HG02852 (cell line): ENCODE results near the gene TH.

Experiments used
- ATAC-seq: cut with Tn5 transposase; IDR thresholded peaks from one replicate; pipeline ENCODE4 v1.9.1; 2021; ENCODE audit warnings: mild to moderate bottlenecking, moderate library complexity; ENCODE audit not compliant: unreplicated experiment

The TH gene

GRCh38 chr11:2143799-2144543 is 27.6 kb downstream of the TH start:
- no peak for ATAC-seq

GRCh38 chr11:2143477-2143798 is 28.2 kb downstream of the TH start:
- no peak for ATAC-seq

- ATAC-seq = no peak
These were observed 28.8 kb downstream of the TH start for GRCh38 chr11:2142762-2143202.

GRCh38 chr11:2142300-2142759 is 29.3 kb downstream of the TH start:
- no peak for ATAC-seq

- no peak for ATAC-seq
These were observed 30.9 kb downstream of the TH start for GRCh38 chr11:2140411-2141400.

GRCh38 chr11:2139621-2140337 is 31.8 kb downstream of the TH start:
- ATAC-seq = no peak

GRCh38 chr11:2139123-2139521 is 32.5 kb downstream of the TH start, which contains the start of gene IGF2:
TSS of gene IGF2 (minus strand) at chr11:2139389. CDS start at chr11:2135523, 3,866 bp downstream.
- ATAC-seq = no peak

GRCh38 chr11:2138431-2139122 is 33.0 kb downstream of the TH start:
- no peak for ATAC-seq

GRCh38 chr11:2138068-2138430 is 33.6 kb downstream of the TH start:
- no peak for ATAC-seq

GRCh38 chr11:2137202-2138067 is 34.2 kb downstream of the TH start:
- ATAC-seq = no peak

- ATAC-seq = no peak
These were observed 34.7 kb downstream of the TH start for GRCh38 chr11:2136952-2137201.

- ATAC-seq = no peak
These were observed 35.2 kb downstream of the TH start for GRCh38 chr11:2136209-2136951.

GRCh38 chr11:2135648-2136201 is 35.9 kb downstream of the TH start:
- ATAC-seq = no peak

- ATAC-seq = no peak
These were observed 36.5 kb downstream of the TH start for GRCh38 chr11:2135018-2135569.

- ATAC-seq = no peak
These were observed 37.3 kb downstream of the TH start for GRCh38 chr11:2134022-2135010.

GRCh38 chr11:2133241-2134021 is 38.2 kb downstream of the TH start:
- no peak for ATAC-seq

GRCh38 chr11:2132874-2133240 is 38.8 kb downstream of the TH start:
- no peak for ATAC-seq
